Ascending aorta (tissue), 2 donors: ENCODE data around the gene KIAA1614. TPM values are rescaled to one million over a fixed set of nuclear protein-coding genes. Genes with fewer than 3 reads are reported as not detected.

Source experiments
- DNase-seq, 2 donors: peaks; one replicate each; pipeline ENCODE4 v3.0.0-alpha.2; 2019; ENCODE audit warnings: low spot score in 2 of 2
- H3K27ac ChIP-seq, 2 donors: fragments of 200-600 bp; sonication (generic); one replicate each; pipeline ENCODE4 v1.5.1; 2016 to 2017; ENCODE audit warnings: mild to moderate bottlenecking in 1 of 2
- H3K27me3 ChIP-seq: fragments of 200-600 bp; sonication (generic); one replicate; pipeline ENCODE4 v1.5.1; 2017
- H3K36me3 ChIP-seq, 2 donors: fragments of 200-600 bp; sonication (generic); one replicate each; pipeline ENCODE4 v1.5.1; 2016
- H3K4me1 ChIP-seq, 2 donors: fragments of 200-600 bp; sonication (generic); one replicate each; pipeline ENCODE4 v1.5.1; 2016 to 2017; ENCODE audit warnings: mild to moderate bottlenecking in 1 of 2
- H3K4me3 ChIP-seq, 2 donors: fragments of 200-600 bp; sonication (generic); one replicate each; pipeline ENCODE4 v1.5.1; 2016 to 2017; ENCODE audit warnings: mild to moderate bottlenecking in 1 of 2
- H3K9me3 ChIP-seq, 2 donors: fragments of 200-600 bp; sonication (generic); one replicate each; pipeline ENCODE4 v1.5.1; 2016
- intact Hi-C: fragments of 100-400 bp; cut with DNase I; formaldehyde crosslinking; loops from one replicate; pipeline ENCODE4 v1.15.1; 2023
- total RNA-seq: library from RNA; depleted of rRNA; stranded (reverse); fragments of >200 nt; gene quantifications from one replicate; pipeline ENCODE4 v1.1.0, GENCODE V29; 2016
- TF ChIP-seq, protein P1 (sequence below), 3 experiments: fragments of 200-600 bp in 2 of 3; fragments of 450-650 bp in 1 of 3; sonication (generic) in 2 of 3; IDR thresholded peaks; one replicate each; pipeline ENCODE4 v1.5.1; 2016 to 2019; ENCODE audit warnings: antibody characterized with exemption in 3 of 3, mild to moderate bottlenecking in 1 of 3, moderate library complexity in 1 of 3

KIAA1614 gene
- total RNA-seq, 1 donor from 2014 or later, result 21.9 TPM

DNA sequence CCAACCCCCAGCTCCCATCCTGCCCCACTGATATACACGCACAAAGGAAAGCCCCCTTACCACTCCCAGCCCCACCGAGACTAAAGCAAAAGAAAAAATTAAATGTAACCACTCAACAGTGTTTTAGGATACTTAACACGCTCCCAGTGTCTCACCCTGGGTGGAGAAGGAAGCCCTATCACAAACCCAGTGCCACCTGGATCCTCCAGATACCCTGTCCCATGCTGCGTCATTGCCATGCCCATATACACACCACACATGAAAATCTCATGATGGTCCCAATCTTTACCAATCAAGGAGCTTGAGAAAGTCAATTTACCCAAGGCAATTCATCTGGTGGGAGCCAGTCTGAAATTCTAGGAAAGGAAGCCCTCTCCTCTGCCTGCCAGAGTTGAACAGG is 11.2 kb downstream of the KIAA1614 start:
- H3K27ac ChIP-seq, result no peak overlapping the region
- H3K4me1 ChIP-seq, result peaks cover 0 to 14% of the 10 kb centered on the region in 2 donors
- H3K4me3 ChIP-seq, result no peak overlapping the region
- TF ChIP-seq, protein P1, sequence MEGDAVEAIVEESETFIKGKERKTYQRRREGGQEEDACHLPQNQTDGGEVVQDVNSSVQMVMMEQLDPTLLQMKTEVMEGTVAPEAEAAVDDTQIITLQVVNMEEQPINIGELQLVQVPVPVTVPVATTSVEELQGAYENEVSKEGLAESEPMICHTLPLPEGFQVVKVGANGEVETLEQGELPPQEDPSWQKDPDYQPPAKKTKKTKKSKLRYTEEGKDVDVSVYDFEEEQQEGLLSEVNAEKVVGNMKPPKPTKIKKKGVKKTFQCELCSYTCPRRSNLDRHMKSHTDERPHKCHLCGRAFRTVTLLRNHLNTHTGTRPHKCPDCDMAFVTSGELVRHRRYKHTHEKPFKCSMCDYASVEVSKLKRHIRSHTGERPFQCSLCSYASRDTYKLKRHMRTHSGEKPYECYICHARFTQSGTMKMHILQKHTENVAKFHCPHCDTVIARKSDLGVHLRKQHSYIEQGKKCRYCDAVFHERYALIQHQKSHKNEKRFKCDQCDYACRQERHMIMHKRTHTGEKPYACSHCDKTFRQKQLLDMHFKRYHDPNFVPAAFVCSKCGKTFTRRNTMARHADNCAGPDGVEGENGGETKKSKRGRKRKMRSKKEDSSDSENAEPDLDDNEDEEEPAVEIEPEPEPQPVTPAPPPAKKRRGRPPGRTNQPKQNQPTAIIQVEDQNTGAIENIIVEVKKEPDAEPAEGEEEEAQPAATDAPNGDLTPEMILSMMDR (IDR thresholded peaks at IDR 0.05), result no peak
- no peaks in the 10 kb centered on the region for H3K9me3 ChIP-seq
- intact Hi-C loops, result no loop called here
- peaks cover 0 to 11% of the 10 kb centered on the region in 2 donors for H3K36me3 ChIP-seq
- no peaks in the 10 kb centered on the region for H3K27me3 ChIP-seq
- DNase-seq, result no peak

DNA sequence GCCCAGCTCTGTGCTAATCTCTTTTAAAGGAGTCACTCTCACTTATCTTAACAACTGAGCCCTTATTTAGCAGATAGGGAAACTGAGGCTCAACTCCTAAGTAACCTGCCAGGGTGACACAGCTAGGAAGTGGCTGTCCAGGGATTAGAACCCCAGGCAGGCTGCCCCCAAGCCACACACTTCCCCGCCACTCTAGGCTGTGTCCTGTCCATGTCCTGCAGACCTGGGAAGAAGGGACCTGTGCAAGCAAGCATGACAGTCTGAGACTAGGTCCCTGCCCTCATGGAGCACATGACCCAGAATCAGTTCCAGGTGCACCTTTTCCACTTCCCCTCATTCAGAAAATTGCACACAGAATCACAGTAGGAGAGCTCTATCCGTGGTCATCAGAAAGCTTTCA is 12.2 kb downstream of the KIAA1614 start:
- intact Hi-C loops, result no loop called here
- no peak for DNase-seq
- no peaks in the 10 kb centered on the region for H3K9me3 ChIP-seq
- H3K36me3 ChIP-seq, result peaks cover 4 to 10% of the 10 kb centered on the region in 2 donors
- no peak overlapping the region for H3K27ac ChIP-seq
- TF ChIP-seq, protein P1 (IDR thresholded peaks at IDR 0.05), result no peak
- no peak overlapping the region for H3K4me3 ChIP-seq
- H3K4me1 ChIP-seq, result peaks cover 0 to 14% of the 10 kb centered on the region in 2 donors
- H3K27me3 ChIP-seq, result no peaks in the 10 kb centered on the region

DNA sequence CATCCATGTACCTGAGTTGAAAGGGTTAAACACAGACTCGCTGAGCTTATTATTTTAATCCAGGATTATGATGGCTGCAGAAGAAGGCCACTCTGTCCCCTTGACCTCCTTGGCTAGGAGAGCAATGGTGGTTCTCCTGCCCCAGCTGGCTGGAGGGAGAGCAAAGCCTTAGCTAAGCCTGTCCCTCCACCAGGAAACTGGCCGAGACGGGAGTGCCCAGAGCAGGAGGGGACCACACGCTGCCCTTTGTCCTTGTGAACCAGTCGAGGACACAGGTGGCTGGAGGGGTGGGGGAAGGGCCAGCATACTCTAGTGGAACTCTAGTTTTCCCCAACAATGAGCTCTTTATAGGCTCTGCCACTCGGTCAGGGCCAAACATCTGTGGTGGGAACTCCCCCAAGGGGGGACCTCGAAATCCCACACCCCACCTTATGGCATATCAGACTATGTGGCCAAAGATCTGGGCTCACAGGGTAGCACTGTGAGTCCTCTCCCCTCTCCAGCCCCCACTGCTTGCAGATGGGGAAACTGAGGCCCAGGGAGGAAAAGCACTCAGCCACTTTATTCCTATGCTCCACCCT is 12.9 kb downstream of the KIAA1614 start:
- intact Hi-C loops, result no loop called here
- no peak overlapping the region for H3K4me3 ChIP-seq
- no peak overlapping the region for H3K27ac ChIP-seq
- TF ChIP-seq, protein P1 (IDR thresholded peaks at IDR 0.05), result no peak
- H3K4me1 ChIP-seq, result peaks cover 0 to 14% of the 10 kb centered on the region in 2 donors
- H3K9me3 ChIP-seq, result no peaks in the 10 kb centered on the region
- DNase-seq, result no peak
- peaks cover 4 to 8% of the 10 kb centered on the region in 2 donors for H3K36me3 ChIP-seq
- H3K27me3 ChIP-seq, result no peaks in the 10 kb centered on the region

DNA sequence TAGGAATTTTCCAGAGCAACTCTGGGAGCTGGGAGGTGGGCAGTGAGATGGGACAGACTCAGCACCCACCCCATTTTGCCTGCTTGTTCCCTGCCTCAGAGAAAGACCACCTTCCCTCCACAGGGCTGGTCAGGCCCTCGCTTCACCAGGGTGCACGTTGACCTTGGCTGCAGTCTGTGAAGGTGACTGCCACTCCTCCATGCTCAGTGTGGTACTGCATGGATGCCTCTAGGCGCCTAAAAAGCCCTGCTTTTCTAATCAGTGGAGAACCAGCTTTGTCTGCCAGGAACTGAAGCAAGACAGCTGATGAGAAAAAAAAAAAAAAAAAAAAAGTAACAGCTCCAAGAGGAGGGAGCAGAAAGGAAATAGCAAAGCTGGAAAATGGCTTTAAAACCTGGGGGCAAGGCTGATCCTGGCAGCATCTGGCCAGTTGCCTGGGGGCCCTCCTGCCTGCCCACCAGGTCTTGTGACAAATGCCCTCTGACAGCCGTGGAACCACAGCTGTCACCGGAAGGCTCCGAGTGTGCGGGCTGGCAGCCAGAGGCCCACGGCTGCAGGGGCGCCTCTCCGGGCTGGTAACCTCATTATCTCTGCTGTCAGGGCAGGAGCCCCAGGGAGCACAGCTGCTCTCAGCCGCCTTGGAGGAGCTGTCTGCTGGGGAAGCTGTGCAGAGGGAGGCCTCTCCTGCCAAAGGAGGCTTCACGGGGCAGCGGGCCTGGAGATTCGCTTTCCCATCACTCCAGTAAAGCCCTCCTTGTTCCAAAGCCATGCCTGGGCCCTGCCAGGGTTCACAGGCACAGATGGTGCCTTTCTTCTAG is 13.7 kb downstream of the KIAA1614 start:
- H3K36me3 ChIP-seq, result peaks cover 4 to 8% of the 10 kb centered on the region in 2 donors
- no peaks in the 10 kb centered on the region for H3K27me3 ChIP-seq
- H3K9me3 ChIP-seq, result no peaks in the 10 kb centered on the region
- no peak for DNase-seq
- intact Hi-C loops, result no loop called here
- H3K4me1 ChIP-seq, result peaks cover 0 to 14% of the 10 kb centered on the region in 2 donors
- peak overlapping the region in 1 of 2 donors; percentile 40 for H3K4me3 ChIP-seq
- H3K27ac ChIP-seq, result peak overlapping the region; percentile 9 to 26
- TF ChIP-seq, protein P1 (IDR thresholded peaks at IDR 0.05), result no peak

DNA sequence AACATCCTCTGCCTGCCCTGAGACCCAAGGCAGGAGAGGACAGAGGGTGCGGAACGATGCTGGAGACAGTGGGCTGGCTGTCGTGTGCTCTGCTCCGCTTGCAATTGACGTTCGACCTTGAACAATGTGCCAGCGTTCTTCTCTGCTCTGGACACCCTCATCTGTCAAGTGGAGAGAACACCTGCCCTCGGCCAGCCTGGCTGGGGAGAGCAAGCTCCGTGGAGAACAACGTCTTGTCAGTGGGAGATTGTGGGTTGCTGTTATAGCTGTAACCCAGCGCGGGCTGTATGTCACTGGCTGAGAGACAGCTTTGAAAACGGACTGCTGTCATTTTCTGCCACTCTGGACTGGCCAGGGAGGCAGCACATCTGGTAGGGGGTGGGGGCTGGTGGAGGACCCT is 14.7 kb downstream of the KIAA1614 start:
- TF ChIP-seq, protein P1 (IDR thresholded peaks at IDR 0.05), result no peak
- H3K4me1 ChIP-seq, result peaks cover 0 to 14% of the 10 kb centered on the region in 2 donors
- intact Hi-C loops, result no loop called here
- no peak for DNase-seq
- H3K4me3 ChIP-seq, result no peak overlapping the region
- no peaks in the 10 kb centered on the region for H3K27me3 ChIP-seq
- H3K27ac ChIP-seq, result no peak overlapping the region
- no peaks in the 10 kb centered on the region for H3K9me3 ChIP-seq
- H3K36me3 ChIP-seq, result peaks cover 4 to 8% of the 10 kb centered on the region in 2 donors
